Right renal pelvis (tissue), 4 donors: ENCODE measurements around the gene FGF3. TPM values are rescaled to one million over a fixed set of nuclear protein-coding genes. Genes with fewer than 3 reads are reported as not detected.

Source experiments
- DNase-seq, 4 donors: peaks; one replicate each; pipeline ENCODE4 v3.0.0-alpha.2; 2013; ENCODE audit warnings: low read depth in 4 of 4, low spot score in 3 of 4, missing footprints in 1 of 4
- polyA plus RNA-seq, 4 donors: library from polyadenylated mRNA; unstranded; fragments of 120-200 nt; gene quantifications; one replicate each; pipeline ENCODE4 v1.2.1, GENCODE V29; 2013; ENCODE audit not compliant: insufficient read length in 4 of 4

The FGF3 gene
- polyA plus RNA-seq, 4 donors: not detected

GRCh38 chr11:69825941-69826340 lies 6.7 kb upstream of the FGF3 start:
- DNase-seq: no peak

- DNase-seq: no peak
Observed at GRCh38 chr11:69825037-69825834, 6.0 kb upstream of the FGF3 start.

DNA sequence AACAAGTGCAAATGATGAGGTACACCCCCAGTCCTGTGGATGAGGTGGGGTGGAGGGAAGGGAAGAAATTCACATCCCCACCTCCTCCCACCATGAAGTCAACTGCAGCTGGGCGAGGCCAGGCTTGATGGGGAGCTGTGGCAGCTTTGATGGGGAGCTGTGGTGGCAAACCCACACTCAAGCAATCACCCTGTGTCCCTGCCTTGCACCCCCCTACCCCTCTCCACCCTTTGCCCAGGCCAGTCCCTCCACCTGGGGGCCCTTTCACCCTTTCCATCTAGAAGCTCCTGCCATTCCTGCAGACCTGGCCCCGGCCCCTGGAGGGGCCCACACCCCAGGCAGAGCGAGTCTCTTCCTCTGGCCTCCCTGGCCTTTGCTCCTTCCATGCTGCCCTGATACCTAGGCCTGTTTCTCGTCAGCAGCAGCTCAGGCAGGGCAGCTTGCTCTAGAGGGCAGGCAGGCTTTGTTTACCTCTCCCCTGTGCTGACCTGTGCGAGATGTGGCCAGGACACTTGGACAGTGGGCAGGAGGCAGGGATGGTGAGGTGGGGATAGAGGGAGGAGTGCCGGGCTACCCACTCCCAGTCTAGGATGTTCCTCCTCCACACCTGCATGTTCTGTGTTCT lies 4.5 kb upstream of the FGF3 start:
- no peak for DNase-seq

DNA sequence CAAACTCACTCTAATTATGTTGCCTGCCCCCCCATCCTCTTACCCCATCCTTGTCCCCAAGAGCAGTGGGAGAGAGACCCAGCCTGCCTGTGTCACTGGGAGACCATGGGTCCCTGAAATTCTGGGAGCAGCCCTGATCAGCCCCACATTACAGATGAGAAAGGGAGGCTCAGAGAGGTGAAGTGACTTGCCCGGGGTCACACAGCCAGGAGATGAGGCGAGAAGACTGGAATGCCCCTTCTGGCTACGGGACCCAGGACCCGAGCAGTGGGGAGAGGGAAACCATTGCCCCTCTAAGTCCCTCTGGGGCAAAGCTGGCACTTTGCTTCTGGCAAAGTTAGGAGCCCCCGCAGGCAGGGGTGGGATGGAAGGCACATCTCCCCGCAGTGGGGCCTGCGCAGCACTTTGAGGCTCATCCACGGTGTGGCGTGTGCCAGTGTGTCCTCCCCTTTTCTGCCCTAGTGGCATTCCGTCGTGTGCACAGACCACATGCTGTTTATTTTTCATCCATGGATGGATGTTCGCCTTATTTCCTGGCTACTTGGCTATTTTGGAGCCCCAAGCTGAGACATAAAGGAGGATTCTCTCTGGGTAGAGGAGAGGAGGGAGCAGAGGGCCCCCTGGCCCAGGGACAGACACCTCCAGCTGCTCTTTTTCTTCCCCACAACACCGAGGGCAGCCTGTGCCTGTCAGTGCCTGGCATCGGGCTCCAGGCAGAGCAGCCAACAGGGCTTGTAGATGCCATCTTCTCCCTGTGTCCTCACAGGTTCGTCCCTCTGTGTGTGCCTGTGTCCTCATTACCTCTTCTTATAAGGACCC lies 3.7 kb upstream of the FGF3 start:
- DNase-seq: no peak

- DNase-seq: no peak
Observed at GRCh38 chr11:69821511-69822040, 2.4 kb upstream of the FGF3 start.

GRCh38 chr11:69820441-69820840 lies 1.2 kb upstream of the FGF3 start:
- DNase-seq: no peak

DNA sequence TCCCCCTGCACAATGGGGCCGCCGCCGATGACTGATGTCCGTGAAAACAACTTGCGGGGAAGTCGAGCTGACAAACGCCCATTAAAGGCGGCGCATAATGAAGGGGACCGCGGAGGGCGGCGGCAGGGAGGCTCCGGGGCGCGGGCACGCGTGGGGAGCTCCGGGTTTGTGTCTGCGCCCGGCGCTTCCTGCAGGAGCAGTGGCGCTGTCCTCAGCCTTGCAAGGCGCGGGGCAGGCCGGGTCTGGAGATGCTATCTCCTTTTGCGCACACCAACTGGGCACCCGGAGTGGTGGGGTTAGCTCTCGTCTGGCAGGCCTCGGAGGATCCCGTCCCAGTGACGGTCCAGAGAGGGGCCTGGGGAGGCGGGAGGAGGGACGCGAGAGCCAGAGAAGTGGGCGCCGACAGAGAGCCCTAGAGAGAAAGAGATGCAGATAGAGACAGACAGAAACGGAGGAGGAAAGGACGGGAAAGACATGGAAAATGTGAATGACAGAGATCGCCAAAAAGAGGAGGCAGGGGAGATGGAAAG lies 390 bp upstream of the FGF3 start:
- no peak for DNase-seq

GRCh38 chr11:69818231-69818602 lies 999 bp downstream of the FGF3 start:
- DNase-seq: no peak

DNA sequence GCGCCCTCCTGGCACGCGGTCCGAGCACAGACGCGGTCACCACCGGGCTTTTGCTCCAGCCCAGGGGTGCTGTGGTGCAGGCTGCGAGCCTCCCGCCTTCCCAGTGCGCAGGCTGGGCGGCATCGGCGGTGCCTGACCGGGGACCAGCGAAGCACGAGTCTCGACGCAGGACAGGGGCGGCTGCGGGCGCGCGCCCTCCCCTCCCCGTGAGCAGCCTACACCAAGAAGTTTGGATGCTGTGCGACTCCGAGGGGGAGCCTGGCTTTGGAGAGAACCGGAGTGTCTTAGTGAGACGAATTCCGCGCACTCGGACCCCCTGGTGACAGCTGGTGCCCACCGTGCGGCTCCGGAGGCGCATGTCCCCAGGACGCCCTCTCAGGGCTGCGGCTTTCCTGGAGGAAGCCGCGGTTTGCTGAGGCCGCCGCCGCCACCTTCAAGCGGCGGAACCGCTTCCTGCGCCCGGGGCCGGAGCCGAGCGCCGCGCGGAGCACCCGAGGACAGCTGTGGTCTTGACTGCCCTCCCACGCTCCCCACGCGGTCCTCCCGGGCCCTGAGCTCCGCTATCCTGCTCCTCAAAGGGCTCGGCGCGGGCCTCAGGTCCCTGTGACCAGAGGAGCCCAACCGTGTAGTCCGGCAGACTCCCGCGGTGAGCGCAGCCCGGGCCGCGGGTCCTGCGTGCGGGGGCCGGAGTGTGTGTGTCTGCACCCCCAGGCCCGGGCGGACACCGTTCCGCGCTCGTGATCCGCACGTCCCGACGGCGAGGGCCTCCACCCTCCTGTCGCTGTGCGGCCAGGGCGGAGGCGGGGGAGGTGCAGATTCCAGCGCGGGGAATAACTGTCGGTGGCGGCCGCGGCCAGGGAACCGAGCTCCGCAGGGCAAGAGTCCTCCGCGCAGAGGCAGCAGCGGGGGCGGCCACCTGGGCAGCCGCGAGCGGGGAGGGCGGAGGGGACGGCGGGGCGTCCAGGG lies 1.7 kb downstream of the FGF3 start:
- DNase-seq: no peak

DNA sequence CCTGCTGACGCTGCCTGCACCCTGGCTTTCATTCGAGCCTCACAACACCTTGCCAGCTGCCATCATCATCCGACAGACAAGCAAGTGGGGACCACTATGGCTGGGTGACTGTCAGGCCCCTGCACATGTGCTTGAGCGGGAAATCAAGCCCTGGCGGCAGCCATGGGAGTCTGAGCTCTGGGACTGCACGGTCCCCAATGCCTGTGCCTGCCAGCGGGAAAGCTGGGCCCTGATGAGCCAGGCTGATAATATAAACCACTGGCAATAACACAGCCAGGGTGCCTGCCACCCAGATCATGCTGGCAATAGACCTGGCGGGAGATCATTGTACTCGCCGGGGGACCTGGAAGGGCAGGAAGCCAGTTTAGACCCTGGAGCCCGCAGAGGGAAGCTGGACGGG lies 2.5 kb downstream of the FGF3 start:
- no peak for DNase-seq

GRCh38 chr11:69815973-69816372 lies 3.2 kb downstream of the FGF3 start:
- DNase-seq: no peak

- DNase-seq: no peak
Observed at GRCh38 chr11:69814902-69815301, 4.3 kb downstream of the FGF3 start.

- no peak for DNase-seq
Observed at GRCh38 chr11:69814411-69814810, 4.8 kb downstream of the FGF3 start.

DNA sequence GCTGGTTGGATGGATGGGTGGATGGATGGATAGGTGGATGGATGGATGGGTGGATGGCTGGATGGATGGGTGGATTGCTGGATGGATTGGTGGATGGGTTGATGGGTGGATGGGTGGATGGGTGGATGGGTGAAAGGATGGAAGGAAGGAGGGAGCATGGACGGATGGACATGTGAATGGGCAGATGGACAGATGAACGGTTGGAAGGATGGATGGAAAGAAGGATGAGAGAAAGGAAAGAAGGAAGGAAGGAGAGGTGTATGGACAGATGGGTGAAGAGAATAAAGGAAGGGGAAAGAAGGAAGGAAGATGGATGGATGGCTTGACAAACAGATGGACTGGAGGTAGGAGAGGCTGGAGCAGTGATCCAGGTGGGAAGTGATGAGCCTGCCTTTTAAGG lies 5.4 kb downstream of the FGF3 start:
- no peak for DNase-seq

GRCh38 chr11:69812946-69813345 lies 6.3 kb downstream of the FGF3 start:
- no peak for DNase-seq

DNA sequence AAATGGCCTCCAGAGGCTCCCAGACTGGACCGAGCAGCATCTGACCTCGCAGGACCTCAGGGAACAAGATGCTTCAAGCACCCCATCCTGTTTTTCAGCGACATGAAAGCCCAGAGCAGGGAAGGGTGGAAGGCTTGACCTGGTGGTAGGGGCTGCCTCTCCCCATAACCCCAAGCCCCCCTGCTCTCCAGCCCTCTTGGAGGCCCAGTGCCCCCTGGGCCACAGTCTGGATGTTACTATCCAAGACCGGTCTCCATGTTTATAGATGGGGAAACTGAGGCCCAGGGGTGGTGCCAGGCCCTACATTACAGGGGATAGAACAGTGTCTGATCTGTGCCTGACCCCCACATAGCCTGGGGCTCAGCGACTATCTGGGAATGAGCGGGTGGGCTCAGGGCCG lies 7.0 kb downstream of the FGF3 start:
- DNase-seq: no peak

DNA sequence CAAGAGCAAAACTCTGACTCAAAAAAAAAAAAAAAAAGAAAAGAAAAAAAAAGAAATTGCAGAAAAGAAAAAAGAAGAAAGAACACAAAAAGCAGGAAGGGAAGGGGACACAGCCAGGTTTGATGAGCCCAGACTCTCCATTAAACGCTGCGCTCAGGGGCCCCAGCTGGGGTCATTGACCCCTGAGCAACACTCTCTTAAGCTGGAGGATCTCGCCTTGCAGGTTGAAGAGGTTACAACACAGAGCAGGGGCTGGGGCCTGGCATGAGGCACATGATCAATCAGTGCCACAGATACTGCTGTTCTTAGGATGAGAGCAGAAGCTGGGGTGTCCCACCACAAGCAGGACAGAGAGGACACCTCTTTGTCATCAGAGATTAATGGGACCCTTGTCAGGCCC lies 7.8 kb downstream of the FGF3 start:
- no peak for DNase-seq

DNA sequence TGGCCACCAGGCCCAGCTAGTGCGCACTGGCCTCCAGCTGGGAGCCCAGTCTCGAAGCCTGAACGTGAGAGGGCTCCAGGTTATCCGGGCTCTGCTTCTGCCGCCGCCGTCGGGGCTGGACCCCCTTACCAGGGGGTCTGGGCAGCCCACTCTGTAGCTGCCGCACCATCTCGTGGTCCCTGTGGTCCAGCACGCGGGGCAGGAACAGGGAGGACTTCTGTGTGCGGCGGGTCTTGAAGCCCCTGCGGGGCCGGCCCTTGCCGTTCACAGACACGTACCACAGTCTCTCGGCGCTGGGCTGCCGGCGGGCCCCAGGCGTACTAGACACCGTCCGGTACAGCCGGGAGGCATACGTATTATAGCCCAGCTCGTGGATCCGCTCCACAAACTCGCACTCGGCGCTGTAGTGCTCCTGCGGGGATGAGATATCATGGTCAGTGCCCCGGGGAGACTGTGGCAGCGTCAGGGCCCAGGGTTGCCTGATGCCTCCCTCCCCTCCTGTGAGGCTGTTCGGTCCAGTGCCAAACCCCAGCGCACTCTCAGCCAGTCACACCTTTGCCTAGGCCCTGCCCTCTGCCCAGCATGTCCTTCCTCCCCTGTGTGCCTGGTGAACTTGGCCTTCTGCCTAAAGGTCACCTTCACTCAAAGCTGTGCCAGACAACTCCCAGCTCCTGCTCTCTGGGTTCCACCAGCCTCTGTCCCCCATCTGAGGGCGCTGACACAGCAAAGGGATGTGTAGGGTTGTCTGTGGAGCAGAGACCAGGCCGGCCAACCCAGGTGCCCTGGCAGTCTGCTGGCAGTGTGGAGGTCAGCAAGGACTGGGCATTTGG lies 8.7 kb downstream of the FGF3 start:
- DNase-seq: no peak

- DNase-seq: no peak
Observed at GRCh38 chr11:69808667-69809086, 10.5 kb downstream of the FGF3 start.
